Coronary artery (tissue), 2 donors: ENCODE data around the gene RCSD1.

Experiments
- DNase-seq: peaks from one replicate; pipeline ENCODE4 v3.0.0-alpha.2; 2017; ENCODE audit warnings: low spot score
- H3K27ac ChIP-seq, 2 donors: fragments of 200-600 bp; sonication (generic); one replicate each; pipeline ENCODE4 v1.5.1; 2016 to 2019
- H3K4me3 ChIP-seq: fragments of 200-600 bp; sonication (generic); 2 replicates; pipeline ENCODE4 v1.5.1; 2016; ENCODE audit warnings: mild to moderate bottlenecking, moderate library complexity
- TF ChIP-seq, protein P1 (sequence below): fragments of 200-600 bp; sonication (generic); IDR thresholded peaks from one replicate; pipeline ENCODE4 v1.5.1; 2019; ENCODE audit warnings: antibody characterized with exemption

The RCSD1 gene

DNA sequence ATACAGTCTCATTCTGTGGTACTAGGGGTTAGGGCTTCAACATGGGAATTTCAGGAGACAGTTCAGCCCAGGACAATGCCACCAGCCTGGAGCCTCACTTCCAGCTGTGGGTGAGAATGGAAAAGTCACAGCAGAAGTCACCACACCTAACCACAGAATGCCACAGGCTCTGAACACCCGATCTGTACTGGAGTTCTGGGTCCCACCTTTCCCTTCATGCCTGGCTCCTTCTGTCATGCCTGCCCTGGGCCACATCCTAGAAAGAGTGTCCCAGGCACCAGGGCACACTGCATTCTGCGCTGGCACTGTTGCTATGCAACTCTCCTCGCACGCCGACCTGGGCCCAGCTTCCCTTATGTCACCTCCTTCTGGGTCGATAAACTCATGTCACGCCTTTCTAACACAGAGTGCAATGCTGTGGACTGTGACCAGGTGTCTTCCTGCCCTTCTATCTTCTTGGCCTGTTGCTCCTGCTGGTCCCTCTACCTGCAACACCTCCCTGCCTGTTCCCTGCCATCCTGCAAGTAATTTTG is 21.2 kb downstream of the RCSD1 start:
- TF ChIP-seq, protein P1, sequence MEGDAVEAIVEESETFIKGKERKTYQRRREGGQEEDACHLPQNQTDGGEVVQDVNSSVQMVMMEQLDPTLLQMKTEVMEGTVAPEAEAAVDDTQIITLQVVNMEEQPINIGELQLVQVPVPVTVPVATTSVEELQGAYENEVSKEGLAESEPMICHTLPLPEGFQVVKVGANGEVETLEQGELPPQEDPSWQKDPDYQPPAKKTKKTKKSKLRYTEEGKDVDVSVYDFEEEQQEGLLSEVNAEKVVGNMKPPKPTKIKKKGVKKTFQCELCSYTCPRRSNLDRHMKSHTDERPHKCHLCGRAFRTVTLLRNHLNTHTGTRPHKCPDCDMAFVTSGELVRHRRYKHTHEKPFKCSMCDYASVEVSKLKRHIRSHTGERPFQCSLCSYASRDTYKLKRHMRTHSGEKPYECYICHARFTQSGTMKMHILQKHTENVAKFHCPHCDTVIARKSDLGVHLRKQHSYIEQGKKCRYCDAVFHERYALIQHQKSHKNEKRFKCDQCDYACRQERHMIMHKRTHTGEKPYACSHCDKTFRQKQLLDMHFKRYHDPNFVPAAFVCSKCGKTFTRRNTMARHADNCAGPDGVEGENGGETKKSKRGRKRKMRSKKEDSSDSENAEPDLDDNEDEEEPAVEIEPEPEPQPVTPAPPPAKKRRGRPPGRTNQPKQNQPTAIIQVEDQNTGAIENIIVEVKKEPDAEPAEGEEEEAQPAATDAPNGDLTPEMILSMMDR: no peak
- peak overlapping the region in 1 of 2 donors; percentile 64 for H3K27ac ChIP-seq
- H3K4me3 ChIP-seq: no peak overlapping the region
- no peak for DNase-seq

DNA sequence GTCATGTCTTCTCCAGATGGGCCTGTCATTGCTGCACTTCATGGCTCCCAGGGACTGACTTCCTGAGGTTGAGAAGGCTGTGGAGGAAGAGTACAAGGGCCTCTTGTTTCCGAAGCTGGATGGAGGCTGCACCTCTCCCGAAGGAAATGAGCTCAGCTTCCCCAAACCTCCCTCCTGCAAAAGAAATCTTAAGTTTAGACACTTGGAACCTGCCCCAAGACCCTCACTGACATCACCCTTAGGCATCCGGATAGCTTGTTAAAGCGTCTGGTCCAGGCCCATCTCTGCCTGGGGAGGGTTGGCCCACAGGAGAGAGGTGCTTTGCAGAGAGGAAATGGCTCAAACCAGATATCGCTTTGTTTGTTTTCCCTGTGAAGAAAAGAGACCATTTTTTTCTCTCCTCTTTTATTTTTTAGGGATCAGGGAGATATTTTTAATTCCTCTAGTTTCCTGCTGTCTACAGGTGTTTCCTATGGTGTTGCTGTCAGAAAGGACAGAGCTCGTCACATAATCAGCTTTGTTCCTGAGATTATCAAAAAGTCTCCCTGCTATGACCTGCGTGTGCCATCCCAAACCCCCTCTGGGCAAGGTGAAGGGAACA is 25.0 kb downstream of the RCSD1 start:
- no peak for DNase-seq
- Histone ChIP-seq H3K4me3 (no peak overlapping the region), H3K27ac (no peak overlapping the region)
- TF ChIP-seq, protein P1: no peak

DNA sequence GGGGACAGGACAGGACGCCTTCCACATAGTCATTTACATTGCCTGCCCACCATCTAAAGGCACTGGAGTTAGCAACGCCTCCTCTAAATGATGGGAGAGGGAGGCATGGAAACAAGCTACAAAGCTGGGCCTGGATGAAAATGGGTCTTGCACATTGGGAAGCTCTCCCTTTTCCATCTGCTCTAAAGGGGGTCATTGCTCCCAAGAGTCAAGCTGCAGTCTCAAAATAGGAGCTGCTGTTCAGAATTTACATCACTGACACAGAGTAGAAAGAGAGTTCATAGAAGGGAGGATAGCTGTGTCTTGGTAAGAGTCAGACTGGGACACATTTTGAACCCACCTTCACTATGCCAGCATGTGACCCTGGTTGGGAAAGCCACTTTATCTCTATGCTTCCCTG is 26.6 kb downstream of the RCSD1 start:
- Histone ChIP-seq H3K4me3 (no peak overlapping the region), H3K27ac (no peak overlapping the region)
- no peak for DNase-seq
- TF ChIP-seq, protein P1: no peak

DNA sequence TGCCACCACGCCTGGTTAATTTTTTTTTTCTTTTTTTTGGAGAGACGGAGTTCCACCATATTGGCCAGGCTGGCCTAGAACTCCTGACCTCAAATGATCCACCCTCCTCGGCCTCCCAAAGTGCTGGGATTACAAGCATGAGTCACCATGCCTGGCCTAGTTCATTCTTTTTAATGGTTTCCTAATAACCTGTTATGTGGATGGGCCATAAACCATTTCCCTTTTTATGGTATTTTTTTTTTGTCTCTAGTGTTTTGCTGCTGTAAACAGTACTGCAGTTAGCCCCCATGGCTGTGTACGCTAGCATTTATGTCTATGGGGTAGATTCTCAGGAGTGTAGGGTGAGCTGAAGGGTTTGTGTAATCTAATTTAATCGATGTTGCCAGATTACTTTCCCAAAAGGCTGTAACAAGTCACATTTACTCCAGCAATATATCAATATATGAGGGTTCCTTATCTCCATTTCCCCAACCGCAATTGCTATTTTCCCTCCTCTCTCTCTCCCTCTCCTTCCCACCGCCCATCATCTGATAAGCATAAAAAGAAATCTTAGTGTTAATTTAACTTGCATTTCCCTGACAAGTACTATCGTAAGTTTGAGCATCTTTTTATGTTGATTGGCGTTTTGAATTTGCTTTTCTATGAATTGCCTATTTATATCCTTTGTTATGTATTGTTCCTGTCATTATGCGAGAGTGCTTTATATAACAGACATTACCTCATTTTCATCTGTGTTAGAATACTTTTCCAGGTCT is 28.7 kb downstream of the RCSD1 start:
- no peak overlapping the region for H3K4me3 ChIP-seq
- TF ChIP-seq, protein P1: no peak
- DNase-seq: no peak
- peak overlapping the region in 1 of 2 donors; percentile 42 for H3K27ac ChIP-seq

DNA sequence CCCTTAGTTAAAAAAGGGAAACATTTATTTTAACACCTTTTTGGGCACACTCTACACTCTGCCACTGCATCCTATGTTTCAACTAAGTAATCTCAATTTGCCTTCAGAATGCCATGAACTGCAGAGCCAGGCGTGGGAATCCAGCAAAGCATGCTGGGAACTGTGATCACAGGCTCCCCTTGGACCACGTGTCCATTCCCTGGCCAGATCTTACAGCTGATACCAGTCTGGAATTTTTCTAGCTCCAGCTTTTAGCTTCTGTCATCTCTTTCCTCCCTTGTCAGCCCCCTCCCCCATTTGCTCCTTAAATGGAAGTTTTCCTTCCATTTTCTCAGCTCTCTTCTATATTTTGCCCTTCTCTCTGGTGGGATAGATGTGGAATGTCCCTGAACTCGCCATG is 29.4 kb downstream of the RCSD1 start:
- Histone ChIP-seq H3K4me3 (no peak overlapping the region), H3K27ac (peak overlapping the region; percentile 28)
- TF ChIP-seq, protein P1: no peak
- no peak for DNase-seq

DNA sequence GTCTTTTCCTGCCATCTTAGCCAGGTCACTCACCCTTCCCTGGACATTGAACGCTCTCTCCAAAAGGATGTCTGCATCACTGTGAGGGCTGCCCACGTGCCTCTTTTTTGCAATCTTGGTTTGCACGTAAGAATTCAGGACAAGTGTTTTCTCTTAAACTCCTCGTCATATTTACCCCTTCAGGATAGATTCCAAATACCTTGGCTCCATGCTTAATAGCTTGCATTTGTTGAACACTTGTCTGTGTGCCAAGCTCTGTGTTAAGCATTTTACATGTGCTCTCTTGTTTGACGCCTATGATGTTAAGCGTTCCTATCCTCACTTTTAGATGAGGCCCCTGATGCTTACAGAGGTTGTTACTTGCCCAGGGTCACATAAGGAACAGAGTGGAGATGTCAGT is 29.8 kb downstream of the RCSD1 start:
- DNase-seq: no peak
- Histone ChIP-seq H3K4me3 (no peak overlapping the region), H3K27ac (peak overlapping the region; percentile 28)
- TF ChIP-seq, protein P1: no peak
